Neutrophil (primary cell): Measurements from ENCODE around the gene MID1.

Experiments
- H3K27ac ChIP-seq: fragments of 200-600 bp; sonication (generic); 2 replicates; pipeline ENCODE4 v1.5.1; 2016; ENCODE audit warnings: mild to moderate bottlenecking, moderate library complexity
- H3K27me3 ChIP-seq: fragments of 200-600 bp; sonication (generic); 2 replicates; pipeline ENCODE4 v1.6.0; 2016; ENCODE audit warnings: mild to moderate bottlenecking
- H3K36me3 ChIP-seq: fragments of 200-600 bp; sonication (generic); 2 replicates; pipeline ENCODE4 v1.5.1; 2017
- H3K4me1 ChIP-seq, 2 experiments: fragments of 200-600 bp in 1 of 2; sonication (generic) in 1 of 2; 1 replicate in 1 of 2; 2 replicates in 1 of 2; pipeline versions ENCODE4 v1.5.1 to v1.6.1; 2013 to 2016; ENCODE audit warnings: low read depth in 1 of 2, low read length in 1 of 2, mild to moderate bottlenecking in 1 of 2, moderate library complexity in 1 of 2; ENCODE audit not compliant: control insufficient read depth in 1 of 2, insufficient read depth in 1 of 2
- H3K4me3 ChIP-seq, 2 experiments: fragments of 200-600 bp in 1 of 2; sonication (generic) in 1 of 2; 1 replicate in 1 of 2; 2 replicates in 1 of 2; pipeline ENCODE4 v1.5.1; 2013 to 2016; ENCODE audit warnings: low read depth in 1 of 2, low read length in 1 of 2, mild to moderate bottlenecking in 1 of 2, moderate library complexity in 1 of 2
- H3K9me3 ChIP-seq: fragments of 200-600 bp; sonication (generic); 2 replicates; pipeline ENCODE4 v1.5.1; 2016
- CTCF ChIP-seq: fragments of 200-600 bp; sonication (generic); IDR thresholded peaks from 2 replicates; pipeline ENCODE4 v1.5.1; 2016; ENCODE audit warnings: antibody characterized with exemption

Gene MID1

DNA sequence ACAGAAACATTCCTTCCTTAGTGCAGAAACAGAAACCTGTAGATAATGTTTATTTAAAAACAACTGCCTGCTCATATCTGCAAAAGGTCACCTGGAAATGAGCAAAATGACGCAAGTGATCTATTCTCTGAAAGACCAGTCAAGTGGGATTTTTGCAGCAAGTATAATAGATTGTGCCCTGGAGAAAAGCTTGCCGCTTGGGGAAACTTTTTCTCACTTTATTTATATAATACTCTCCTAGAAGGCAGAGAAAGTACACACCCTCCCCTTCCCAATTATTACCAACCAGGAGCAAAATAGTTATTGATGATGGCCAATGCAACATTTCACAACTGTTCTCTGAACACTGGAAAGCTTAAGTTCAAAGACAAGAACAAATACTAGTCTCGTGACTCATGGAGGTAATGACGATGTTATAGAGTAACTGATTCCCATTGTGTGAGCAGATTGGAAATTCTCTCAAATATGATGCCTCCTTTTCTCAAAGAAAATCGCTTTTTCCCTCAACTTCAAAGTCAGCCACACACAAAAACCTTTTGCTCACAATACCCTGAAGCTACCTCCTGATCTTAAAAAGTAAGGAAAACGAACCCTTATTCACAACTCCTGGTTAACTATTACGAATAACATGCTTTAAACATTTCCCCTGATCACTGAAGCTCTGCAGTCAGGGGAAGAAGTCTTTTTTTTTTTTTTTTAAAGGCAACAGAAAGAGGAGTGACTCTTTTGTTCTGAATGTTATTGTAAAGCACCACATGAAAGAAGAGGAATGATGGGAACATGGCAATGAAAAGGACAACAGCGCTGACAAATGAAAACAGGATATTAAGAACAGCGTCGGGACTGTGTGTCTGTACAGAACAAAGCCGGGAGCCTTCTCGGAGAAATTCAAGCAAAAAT lies 41.0 kb downstream of the MID1 start:
- H3K27me3 ChIP-seq = no peaks in the 10 kb centered on the region
- H3K4me1 ChIP-seq = no peaks in the 10 kb centered on the region
- no peak overlapping the region for H3K4me3 ChIP-seq
- no peaks in the 10 kb centered on the region for H3K36me3 ChIP-seq
- no peaks in the 10 kb centered on the region for H3K9me3 ChIP-seq
- no peak for TF ChIP-seq CTCF
- no peak overlapping the region for H3K27ac ChIP-seq

GRCh38 chrX:10578527-10578926 lies 41.9 kb downstream of the MID1 start:
- Histone ChIP-seq H3K9me3 (no peaks in the 10 kb centered on the region), H3K27ac (no peak overlapping the region), H3K4me1 (no peaks in the 10 kb centered on the region), H3K4me3 (no peak overlapping the region), H3K27me3 (no peaks in the 10 kb centered on the region), H3K36me3 (no peaks in the 10 kb centered on the region)
- no peak for TF ChIP-seq CTCF

- no peak overlapping the region for H3K27ac ChIP-seq
- TF ChIP-seq CTCF = no peak
- H3K4me3 ChIP-seq = no peak overlapping the region
- H3K36me3 ChIP-seq = no peaks in the 10 kb centered on the region
- H3K9me3 ChIP-seq = no peaks in the 10 kb centered on the region
- H3K27me3 ChIP-seq = no peaks in the 10 kb centered on the region
- H3K4me1 ChIP-seq = no peaks in the 10 kb centered on the region
Measured at GRCh38 chrX:10577853-10578252, 42.5 kb downstream of the MID1 start.

DNA sequence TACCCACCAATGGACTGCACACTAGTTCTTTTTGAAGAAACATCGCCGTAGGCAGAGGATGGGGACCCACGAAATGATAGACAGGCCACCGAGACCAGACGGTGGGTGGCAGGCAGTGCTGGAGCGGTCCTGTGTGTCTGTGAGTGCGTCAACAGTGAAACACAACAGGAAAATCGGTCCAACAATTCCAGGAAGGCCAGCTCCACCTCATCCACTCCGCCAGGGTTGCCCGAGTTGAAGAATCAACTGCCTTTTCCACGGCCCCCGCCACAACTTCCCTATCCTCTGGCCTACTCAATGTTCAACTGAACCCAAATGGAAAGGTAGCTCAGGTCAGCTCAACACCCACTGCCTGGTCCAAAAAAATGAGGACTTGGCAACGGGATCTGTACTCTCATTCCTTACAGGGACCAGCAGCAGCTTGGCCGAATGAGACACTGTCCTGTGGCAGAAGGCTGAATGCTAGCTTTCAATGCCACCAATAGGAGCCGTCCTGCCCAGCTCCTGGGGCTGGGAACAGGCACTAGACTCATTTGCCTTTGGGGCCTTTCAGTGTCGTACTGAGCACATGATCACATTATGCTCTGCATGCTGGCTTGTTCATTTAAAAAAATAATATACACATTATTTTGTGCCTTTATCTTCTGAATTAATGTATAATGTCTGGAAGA lies 43.5 kb downstream of the MID1 start:
- Histone ChIP-seq H3K4me3 (no peak overlapping the region), H3K27me3 (no peaks in the 10 kb centered on the region), H3K27ac (no peak overlapping the region), H3K4me1 (no peaks in the 10 kb centered on the region), H3K36me3 (no peaks in the 10 kb centered on the region), H3K9me3 (no peaks in the 10 kb centered on the region)
- TF ChIP-seq CTCF = no peak

DNA sequence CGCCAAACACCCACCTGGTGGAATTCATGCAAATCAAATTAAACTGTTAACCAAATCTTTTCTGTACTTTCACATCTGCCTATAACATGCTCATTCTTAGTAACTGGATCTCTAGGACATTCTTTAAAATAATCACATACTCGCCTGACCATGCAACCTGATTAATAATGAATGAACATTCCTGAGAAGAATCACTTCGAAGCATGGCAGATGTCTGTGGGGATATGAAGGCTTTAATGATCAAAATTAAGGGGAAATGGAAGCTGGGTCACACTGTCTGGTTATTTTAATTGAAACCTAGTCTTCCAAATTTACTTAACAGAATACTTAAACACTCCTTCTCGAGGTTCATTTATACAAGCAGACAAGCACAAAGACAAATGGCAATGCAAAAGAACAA lies 44.2 kb downstream of the MID1 start:
- no peak for TF ChIP-seq CTCF
- Histone ChIP-seq H3K9me3 (no peaks in the 10 kb centered on the region), H3K27me3 (no peaks in the 10 kb centered on the region), H3K4me3 (no peak overlapping the region), H3K27ac (no peak overlapping the region), H3K4me1 (no peaks in the 10 kb centered on the region), H3K36me3 (no peaks in the 10 kb centered on the region)
